ES-I3 (cell line): Measurements from ENCODE around the gene CC2D2A.

ENCODE experiments used
- H3K36me3 ChIP-seq: 2 replicates; pipeline ENCODE4 v1.6.1; 2013; ENCODE audit warnings: mild to moderate bottlenecking, low read length, control low read depth, moderate library complexity; ENCODE audit not compliant: insufficient read depth
- H3K4me1 ChIP-seq: 2 replicates; pipeline ENCODE4 v1.6.1; 2013; ENCODE audit warnings: mild to moderate bottlenecking, control low read depth, low read length; ENCODE audit not compliant: insufficient read depth
- H3K9ac ChIP-seq: 2 replicates; pipeline ENCODE4 v1.6.1; 2013; ENCODE audit warnings: low read depth, mild to moderate bottlenecking, low read length, moderate library complexity
- H3K9me3 ChIP-seq: 2 replicates; pipeline ENCODE4 v1.6.1; 2013; ENCODE audit warnings: mild to moderate bottlenecking, low read length, moderate library complexity; ENCODE audit not compliant: control insufficient read depth, insufficient read depth

CC2D2A gene

GRCh38 chr4:15648600-15648999, 178.9 kb downstream of the CC2D2A start:
- no peak overlapping the region for H3K9ac ChIP-seq
- H3K36me3 ChIP-seq, result no peaks in the 10 kb centered on the region
- no peaks in the 10 kb centered on the region for H3K9me3 ChIP-seq
- peaks cover 12% of the 10 kb centered on the region for H3K4me1 ChIP-seq

GRCh38 chr4:15649914-15650545, 180.3 kb downstream of the CC2D2A start:
- Histone ChIP-seq H3K4me1 (peaks cover 12% of the 10 kb centered on the region), H3K36me3 (no peaks in the 10 kb centered on the region), H3K9me3 (no peaks in the 10 kb centered on the region), H3K9ac (no peak overlapping the region)
